Raji (cell line): Measurements from ENCODE around the gene PRKCB.

Experiments used
- POLR2A ChIP-seq: IDR thresholded peaks from 2 replicates; pipeline ENCODE4 v1.6.1; 2011; ENCODE audit warnings: low read depth, low read length, control low read depth; ENCODE audit not compliant: insufficient read depth

Gene PRKCB

GRCh38 chr16:23952971-23953300 is 117.2 kb downstream of the PRKCB start:
- no peak for TF ChIP-seq POLR2A

- TF ChIP-seq POLR2A: no peak
Measured at GRCh38 chr16:23953476-23953875, 117.7 kb downstream of the PRKCB start.

GRCh38 chr16:23955088-23955487 is 119.3 kb downstream of the PRKCB start:
- no peak for TF ChIP-seq POLR2A

GRCh38 chr16:23957287-23957686 is 121.5 kb downstream of the PRKCB start:
- no peak for TF ChIP-seq POLR2A

- TF ChIP-seq POLR2A: no peak
Measured at GRCh38 chr16:23959072-23959751, 123.4 kb downstream of the PRKCB start.

GRCh38 chr16:23959752-23960072 is 123.9 kb downstream of the PRKCB start:
- TF ChIP-seq POLR2A: no peak

GRCh38 chr16:23960081-23960885 is 124.5 kb downstream of the PRKCB start:
- no peak for TF ChIP-seq POLR2A

- TF ChIP-seq POLR2A: no peak
Measured at GRCh38 chr16:23962001-23962400, 126.2 kb downstream of the PRKCB start.

- TF ChIP-seq POLR2A: no peak
Measured at GRCh38 chr16:23964136-23964535, 128.4 kb downstream of the PRKCB start.

- no peak for TF ChIP-seq POLR2A
Measured at GRCh38 chr16:23965137-23965733, 129.5 kb downstream of the PRKCB start.

GRCh38 chr16:23966597-23967394 is 131.0 kb downstream of the PRKCB start:
- no peak for TF ChIP-seq POLR2A

GRCh38 chr16:23967775-23968174 is 132.0 kb downstream of the PRKCB start:
- TF ChIP-seq POLR2A: no peak

- TF ChIP-seq POLR2A: no peak
Measured at GRCh38 chr16:23968176-23968575, 132.4 kb downstream of the PRKCB start.

- no peak for TF ChIP-seq POLR2A
Measured at GRCh38 chr16:23969468-23970297, 133.9 kb downstream of the PRKCB start.

GRCh38 chr16:23974223-23974622 is 138.4 kb downstream of the PRKCB start:
- TF ChIP-seq POLR2A: no peak

- no peak for TF ChIP-seq POLR2A
Measured at GRCh38 chr16:23975293-23975692, 139.5 kb downstream of the PRKCB start.
